Measurements from ENCODE around the gene MACROD2.
"Not testable (repeated sequence)": the region's sequence is repeated elsewhere in the genome, so short reads cannot be mapped to it uniquely, and the experiment has no call there.

The MACROD2 gene

DNA sequence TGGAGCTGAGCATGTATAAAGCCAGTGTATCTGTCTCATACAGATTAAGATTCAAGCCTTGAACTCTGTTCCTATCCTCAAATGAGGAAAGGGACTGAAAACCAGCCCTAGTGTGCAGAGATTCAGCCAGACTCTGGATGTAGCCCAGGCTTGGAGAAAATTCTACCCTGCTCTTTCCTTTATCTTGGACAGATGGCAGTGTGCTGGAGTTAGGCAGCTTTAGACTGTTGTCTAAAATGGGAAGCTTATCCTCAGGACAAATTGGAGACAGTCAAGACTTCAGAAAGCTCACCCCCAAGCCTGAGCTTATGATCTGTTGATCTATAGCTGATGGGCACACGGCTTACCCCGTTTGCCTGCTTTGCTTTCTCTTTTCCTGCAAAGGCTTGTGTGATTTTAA is 1520.4 kb downstream of the MACROD2 start:
- no peak for DNase-seq

DNA sequence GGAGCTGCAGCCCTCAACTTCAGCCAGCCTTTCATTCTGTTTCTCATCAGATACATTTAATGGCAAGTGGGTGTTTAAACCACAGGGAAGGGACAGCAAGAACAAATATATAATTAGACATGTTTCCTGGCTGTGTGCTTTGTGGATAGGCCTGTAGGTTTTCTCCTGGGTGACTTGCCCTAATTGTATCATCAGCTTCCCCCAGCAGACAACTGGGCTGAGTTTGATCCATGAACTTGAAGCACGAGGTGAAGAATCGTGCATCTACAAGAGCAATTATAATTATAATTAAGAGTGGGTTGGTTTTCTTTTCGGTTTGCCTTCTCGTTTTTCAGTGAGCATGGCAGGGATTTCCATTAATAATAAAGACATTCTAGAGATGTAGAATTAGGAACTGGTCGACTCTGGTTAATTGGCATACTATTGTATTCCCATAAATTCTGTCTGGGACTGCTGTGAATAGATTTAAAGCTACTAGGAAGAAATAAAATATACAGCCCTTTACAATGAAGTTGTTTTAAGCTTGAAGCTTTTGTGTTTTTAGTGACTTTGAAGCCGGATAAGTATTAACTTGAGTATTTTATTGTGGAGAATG is 1525.7 kb downstream of the MACROD2 start:
- no peak for DNase-seq

DNA sequence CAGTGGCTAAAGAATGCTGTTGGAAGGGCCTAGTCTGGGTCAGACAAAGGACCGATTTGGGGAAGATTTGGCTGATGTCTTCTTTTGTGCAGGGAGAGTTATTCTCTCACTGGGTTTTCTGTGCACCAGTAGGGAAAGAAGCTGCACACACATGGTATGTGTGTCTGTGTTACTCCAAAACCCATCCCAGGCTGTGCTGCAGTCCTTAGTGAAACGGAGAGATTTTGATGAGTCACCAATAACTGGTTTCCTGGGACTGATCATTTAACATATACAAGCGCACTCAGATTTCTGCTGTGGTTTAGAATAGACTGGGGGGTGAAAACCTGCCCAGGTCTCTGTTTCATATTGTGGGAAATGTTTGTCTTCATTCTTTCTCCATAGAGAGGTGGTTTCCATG is 1528.1 kb downstream of the MACROD2 start:
- no peak for DNase-seq

DNA sequence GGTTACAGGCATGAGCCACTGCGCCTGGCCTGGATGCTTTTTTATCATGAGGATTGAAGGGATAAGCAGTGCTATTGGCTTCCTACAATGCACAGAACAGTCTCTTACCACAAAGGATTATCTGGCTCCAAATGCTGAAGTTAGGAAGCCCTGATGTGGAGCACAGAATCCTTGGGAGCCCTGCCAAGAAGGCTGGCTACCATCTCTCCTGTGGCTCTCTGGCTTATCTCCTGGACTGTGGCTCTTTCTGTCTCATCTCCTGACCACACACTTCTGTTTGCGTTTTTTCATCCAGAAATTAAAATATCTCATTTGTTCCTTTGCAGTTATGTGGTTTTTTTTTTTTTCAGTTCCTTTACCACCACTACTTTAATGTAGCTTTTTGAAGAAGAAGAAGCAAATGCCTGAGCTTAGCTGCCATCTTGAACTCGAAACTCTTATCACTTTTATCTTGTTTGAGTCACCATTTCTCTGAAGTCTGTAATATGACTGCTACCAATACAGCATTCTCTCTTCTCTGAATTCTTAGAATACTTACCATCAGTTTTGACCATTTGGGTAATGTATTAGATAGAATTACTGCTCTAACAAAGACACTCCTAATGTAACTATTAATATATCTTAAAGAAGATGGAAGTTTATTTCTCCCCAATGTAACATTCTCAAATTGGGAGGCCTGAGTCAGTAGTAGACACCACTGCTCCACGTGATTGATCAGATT is 1533.2 kb downstream of the MACROD2 start:
- DNase-seq = no peak

DNA sequence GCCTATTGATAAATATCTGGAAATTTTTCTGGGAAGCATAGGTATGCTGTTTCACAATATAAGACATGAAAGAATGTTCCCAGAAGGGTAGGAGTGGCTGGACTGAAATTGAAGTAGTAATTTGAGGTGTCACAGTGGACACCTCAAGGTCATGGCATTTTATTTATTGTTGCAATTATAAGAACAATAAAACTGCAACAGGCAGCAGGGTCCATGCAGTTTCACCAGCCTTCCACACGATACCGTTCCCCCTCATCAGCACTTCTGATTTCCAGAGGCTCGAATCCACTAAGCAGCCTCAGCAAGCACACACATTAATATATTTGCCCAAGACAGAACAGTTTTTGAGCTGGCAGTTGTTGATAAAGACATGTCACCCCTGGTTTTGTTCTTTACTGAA is 1540.5 kb downstream of the MACROD2 start:
- no peak for DNase-seq

DNA sequence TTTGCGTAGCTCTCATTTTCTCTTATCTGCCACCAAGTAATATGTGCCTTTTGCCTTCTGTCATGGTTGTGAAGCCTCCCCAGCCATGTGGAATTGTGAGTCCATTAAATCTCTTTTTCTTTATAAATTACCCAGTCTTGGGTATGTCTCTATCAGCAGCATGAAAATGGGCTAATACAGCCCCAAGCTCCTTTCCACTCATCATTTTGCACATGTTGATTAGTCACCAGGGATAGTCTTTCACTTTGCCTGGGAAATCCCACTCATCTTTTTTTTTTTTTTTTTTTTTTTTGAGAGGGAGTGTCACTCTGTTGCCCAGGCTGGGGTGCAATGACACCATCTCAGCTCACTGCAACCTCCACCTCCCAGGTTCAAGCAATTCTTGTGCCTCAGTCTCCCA is 1541.9 kb downstream of the MACROD2 start:
- not testable (repeated sequence) for DNase-seq

DNA sequence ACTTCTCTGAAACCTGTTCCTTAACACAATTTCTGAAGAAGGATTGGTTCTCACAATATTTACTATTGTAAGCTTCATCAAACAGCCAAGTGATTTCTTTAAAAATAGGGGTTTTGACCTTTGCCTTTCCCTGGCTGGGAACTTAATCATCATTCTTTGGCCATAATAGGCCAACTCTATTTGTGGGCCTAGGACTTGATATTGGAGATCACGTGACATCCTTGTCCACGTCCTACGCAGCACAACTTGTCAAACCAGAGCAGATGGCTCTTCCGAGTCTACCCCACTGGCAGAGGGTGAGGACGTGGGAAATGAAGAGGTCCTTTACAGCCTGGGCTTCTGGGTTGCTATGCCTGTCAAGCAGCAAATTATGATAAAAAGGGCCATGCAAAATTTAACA is 1547.3 kb downstream of the MACROD2 start:
- DNase-seq = no peak

DNA sequence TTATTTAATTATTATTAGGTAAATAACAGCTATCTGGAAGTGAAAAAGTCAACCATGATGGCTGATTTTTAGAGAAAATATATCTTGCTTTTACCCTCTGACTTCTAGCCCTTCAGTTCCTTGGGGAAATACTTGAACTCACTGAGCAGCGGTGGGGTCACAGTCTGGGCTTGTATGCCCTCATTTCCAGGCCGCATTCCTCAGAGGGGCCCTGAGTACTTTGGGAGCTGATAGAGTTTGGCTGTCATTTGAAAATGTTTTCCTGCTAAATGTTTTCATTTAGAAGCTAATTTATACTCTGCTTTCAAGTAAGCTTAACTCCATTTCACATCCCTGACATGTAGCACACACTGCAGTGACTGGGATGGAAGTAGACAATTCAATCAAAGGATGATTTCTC is 1549.4 kb downstream of the MACROD2 start:
- no peak for DNase-seq

DNA sequence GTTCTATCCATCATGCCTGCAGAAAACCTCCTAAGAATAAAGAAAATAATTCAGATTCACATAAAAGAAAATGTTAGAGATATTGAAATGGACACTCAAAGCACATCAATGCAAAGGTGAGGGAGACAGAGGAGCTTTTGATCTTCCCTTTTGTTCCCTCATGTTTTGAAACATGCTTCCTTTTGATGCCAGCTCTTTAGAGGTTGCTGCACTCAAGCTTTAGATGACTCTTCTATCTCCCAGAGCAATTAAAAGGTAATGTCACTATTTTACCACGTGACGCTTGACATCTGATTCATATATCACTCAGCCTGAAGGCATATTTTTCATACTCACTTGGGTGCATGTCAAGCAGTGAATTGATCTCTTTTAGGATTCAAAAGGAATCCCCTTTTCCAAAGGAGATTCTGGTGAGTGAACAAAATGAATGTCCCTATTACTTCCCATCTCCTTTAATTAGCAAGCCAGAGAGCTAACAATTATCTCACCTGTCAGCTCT is 1551.3 kb downstream of the MACROD2 start:
- DNase-seq = no peak

DNA sequence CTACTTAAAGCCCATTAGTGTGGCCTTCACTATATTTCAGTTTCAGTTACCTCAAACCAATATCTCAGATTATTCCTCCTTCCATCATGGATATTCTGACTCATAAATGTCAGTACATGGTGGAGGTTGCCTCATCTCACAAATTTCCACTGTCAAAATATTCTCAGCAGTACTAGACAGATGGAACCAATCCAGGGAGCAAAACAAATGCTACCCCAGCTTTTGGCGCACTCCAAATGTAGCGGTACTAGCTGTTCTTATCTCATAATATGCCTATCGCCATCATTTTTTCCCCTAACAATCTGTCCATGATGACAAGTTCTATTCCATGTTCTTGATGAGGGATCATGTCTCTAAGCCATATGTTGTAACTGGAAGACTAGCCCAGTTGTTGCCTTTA is 1551.8 kb downstream of the MACROD2 start:
- no peak for DNase-seq

DNA sequence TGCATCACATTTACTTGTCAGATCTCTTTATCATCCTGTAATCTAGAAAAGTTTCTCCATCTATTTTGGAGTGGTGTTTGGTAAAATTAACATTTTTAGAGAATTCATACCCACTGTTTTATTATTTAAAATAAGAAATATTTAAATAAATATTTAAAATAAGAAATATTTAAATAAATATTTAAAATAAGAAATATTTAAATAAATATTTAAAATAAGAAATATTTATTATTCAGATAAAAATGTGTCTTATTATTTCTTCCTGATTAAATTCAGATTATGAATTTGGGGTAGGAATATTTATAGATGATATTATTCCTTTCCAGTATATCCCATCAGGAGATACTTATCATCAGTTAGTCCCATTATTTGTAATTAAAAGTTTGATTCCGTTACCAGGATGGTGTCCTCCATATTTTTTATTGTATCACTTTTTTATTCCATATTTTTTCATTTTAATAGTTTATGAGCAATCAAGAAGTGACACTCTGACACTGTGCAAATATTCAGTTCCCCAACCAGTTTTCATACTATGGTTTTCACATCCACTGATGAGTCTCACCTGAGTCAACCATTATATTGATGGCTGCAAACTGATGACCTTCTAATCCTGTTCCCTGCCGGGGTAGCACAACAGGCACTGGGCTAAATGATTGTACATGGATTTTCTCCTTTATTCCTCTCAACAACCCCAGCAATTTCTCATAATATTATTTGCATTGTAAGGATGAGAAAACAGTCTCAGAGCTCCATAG is 1555.0 kb downstream of the MACROD2 start:
- DNase-seq = no peak

DNA sequence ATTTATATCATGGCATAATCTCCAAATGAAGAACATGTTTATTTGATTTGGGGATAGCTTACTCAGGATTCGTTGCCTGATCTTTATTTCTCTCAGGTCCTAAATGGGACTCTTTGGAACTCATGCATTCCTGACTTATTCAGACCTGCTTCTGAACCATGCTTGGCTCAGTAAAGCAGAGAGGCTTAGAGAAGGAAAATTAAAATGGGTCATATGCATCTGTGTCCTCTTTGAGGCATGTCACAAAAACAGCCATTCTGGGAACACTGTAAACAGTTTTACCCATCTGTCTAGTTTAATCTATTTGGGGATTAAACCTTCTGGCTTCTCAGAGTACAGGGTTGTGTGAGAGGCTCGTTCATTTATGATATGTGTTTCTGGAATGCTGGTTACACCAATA is 1560.6 kb downstream of the MACROD2 start:
- DNase-seq = no peak

DNA sequence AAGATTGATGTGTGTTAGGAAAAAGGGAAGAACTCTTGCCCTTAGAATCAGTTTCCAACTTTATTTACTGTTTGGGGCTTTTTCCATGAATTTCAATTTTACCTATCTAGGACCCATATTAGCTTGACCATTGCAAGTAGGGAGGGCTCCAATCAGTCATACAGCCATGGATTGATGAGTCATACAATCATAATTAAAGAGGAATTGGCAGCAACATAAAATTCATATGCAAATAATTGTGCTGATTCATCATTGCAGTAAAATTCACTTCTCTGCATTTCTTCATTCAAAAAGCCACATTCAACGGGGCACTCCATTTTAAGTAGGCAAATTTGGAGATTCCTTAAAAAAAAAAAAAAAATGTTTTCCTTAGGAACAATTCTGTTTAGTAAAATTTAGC is 1561.6 kb downstream of the MACROD2 start:
- DNase-seq = no peak

DNA sequence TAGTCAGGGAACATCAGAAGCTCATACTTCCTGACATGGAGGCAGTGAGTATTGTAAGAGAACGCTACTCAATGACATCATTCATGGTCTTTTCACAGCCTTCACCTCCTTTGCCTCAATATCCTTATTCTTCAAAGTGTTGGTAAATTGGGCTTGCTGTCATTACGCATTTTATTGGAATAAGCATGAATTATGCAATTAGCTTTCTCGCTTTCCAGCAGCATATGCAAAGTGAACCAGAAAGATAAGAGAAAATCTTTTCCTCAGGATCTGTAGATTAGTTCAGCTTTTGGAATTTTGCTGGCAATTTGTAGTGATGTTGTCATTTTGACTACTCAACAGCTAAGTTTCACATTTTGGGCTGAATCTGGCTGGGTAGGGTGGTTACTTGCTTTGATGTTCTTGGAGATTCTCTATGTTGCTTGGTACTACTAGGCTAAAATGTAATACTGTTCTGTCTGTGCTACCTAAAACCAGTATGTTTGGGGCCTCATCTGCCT is 1565.8 kb downstream of the MACROD2 start:
- DNase-seq = no peak

DNA sequence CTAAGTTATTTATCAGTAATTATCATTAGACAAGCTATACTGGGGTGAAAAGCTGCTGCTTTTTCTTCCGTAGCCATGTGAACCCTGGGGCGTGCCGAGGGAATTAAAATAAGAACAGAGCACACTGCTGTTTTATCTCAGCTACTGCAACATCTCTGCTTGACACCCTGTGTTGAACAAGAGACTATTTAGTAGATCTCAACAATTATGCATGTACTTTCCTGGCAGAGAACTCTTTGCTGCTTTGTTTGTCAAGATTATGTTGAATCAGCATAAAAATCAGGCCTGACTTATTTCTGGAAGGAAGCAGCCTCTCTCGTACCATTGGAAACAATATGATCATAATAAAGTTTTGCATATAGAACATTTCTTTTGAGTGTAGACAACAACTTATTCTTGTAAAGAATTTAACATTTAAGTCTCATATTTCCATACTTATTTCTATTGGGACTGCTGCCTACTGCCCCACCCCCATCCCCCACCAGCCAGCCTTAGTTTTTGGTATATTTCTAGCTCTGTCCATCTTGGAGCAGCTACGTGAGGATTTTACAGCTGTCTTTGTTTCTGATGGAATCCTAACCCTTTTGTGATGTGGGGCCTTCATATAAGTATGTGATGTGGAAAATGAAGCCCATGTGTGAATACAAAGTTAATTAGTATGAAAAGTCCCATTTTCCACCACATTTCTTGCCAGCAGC is 1566.5 kb downstream of the MACROD2 start:
- no peak for DNase-seq

DNA sequence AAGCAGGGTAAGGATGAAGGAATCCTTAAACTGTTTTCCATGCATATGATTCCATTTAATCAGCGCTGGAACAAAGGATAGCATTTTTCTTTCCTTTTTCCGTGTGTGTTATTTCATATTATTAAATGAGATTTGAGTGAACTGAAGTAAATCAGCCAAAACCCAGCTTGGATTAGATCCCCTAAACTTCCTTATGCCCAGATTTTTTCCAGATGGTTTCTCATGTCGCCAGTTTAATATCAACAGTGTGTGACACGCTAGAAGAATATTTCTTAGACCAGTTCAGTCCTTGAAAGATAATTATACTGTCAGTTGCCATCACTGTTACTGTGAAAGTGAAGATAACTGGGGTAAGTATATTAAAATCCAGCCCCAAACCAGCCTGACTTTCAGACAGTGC is 1568.5 kb downstream of the MACROD2 start:
- no peak for DNase-seq

DNA sequence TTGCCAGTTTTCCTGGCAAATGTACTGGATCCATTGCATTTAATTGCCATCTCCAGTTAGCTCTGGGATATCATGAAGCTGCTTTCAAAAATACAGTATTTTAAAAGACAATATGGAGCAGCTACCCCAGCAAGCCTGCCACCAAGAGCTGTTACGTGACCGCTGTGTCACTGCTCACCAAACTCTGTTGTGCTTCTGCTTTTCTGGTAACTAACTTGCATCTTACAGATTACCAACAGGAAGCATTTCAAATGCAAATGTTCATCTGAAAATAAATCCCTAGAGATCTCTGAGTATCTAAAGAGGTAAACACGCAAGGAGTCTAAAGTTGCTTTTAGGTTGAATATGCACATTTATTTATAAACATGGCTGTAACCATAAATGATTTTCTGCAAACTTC is 1569.7 kb downstream of the MACROD2 start:
- DNase-seq = no peak

DNA sequence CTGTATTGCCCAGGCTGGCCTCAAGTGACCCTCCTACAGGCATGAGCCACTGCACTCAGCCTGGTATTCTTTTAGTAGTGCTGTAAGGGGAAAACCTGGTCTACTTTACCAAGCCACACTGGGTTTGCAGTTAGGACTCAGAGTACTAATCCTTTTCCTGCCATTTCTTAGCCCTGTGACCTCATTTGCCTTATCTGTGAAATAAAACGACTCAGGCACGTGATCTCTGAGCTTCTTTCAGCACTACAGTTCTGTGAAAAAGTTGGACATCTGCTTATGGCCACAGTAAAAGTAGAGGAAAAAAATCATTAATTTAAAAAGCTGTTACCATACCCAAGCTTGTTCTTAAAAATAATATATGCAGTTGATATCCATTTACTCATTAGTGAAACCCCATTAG is 1570.5 kb downstream of the MACROD2 start:
- DNase-seq = no peak

DNA sequence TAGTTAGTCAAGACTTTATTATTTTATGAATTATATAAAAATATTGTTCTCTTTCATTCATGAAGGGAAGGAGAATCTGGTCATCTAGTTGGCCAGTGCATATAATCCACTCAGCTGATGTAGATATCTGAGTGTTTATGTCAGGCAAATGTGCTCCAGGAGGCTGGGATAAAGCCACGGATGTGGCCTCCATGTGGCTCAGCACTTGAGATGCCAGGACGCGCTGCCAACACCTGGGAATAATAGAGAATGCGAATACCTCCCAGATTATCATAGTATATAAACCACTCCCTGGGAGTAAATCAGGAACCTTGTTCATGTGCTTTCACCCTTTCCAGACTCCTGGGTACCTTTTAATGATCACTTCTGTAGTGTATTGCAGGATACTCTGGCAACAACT is 1571.9 kb downstream of the MACROD2 start:
- no peak for DNase-seq

DNA sequence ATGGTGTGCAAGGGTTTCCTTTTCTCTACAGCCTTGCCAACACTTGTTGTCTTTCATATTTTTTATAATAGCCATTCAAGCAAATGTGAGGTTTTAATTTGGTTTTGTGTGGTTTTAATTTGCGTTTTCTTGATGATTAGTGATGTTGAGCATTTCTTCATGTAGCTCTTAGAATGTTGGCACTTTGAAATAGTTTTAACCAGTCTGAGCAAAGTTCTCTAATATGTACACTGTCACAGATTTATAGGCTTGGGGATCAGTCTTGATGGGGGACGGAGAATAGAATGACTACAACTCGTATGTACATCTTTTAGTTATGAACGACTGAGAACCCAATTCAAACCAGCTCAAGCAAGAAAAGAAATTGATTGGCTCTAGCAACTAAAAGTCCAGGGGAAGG is 1574.8 kb downstream of the MACROD2 start:
- no peak for DNase-seq

DNA sequence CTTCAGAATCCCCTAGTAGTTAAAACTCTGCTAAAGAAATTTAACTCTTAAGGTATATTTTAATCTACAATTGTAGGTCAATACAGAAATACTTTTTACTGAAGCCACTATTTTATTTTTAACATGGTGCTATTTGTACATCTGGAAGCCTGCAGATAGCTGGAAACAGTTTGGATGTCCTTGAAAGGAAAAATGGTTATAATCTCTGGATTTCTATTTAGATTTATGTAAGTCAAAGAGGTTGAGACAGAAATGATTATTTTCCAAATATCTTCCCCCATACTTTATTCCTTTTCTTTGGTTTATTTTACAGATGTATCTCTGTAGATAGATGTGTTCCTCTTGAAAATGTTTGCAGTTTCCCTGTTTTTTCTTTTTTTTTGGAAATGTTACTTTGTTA is 1575.7 kb downstream of the MACROD2 start:
- DNase-seq = no peak

DNA sequence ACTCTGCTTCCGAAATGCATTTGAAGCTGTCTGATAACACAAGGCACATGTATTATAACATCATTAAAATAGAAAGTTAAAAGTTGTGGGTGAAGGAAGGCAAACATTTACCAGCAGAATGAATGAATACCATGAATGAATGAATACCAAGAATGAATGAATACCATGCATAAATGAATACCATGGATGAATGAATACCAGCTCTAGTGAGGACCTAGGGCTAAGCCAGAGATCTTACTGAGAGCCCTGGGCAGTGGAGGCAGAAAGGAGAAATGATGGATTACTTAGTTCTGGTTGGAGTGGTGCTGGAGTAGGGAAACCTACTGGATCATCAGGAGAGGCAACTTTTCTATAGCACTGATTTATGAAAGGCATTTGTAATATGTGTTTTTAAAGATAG is 1579.9 kb downstream of the MACROD2 start:
- no peak for DNase-seq

DNA sequence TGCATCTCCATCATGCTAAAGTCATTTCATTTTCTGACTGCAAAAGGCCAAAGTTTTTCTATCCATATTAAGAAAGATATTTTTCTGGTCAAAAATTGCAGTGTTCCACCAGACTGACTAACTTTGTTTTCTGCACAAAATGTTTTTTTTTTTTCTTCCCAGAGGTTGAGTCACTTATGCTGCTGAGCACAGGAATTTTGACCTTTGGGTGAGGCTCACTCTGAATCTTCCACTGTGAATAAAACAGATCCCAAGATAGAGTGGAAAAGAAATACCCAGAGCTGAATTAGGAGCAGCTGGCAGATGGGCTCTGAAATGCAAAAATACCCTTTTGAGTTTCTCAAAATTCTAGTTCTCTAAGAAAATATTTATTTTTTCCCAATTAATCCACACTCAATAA is 1581.1 kb downstream of the MACROD2 start:
- no peak for DNase-seq

Measured in effector CD8-positive, alpha-beta T cell (primary cell).